ENCODE measurements around the gene MAGEF1. TPM values are rescaled to one million over a fixed set of nuclear protein-coding genes. Genes with fewer than 3 reads are reported as not detected.

The MAGEF1 gene
- total and polyA plus RNA-seq, 2 of the 13 experiments (the other 11 are each of a cell fraction or from before 2014, with no cell fraction given), result 26.0 to 62.4 TPM

- H2AFZ ChIP-seq (ENCODE audit: low read length), result no peak overlapping the region
- intact Hi-C loops (cut with micrococcal nuclease; ENCODE audit: unreplicated experiment), result no loop called here
- no peak overlapping the region for H3K27ac ChIP-seq (ENCODE audit: extremely low read length, insufficient read depth, low read length)
- no peaks in the 10 kb centered on the region for H4K20me1 ChIP-seq (ENCODE audit: insufficient read depth, low read length)
- no peak overlapping the region for H3K9ac ChIP-seq (ENCODE audit: insufficient read depth, low read depth, low read length)
- H3K4me3 ChIP-seq (replicated peaks in 1 of 3; ENCODE audit: insufficient read depth in 1 of 3, low read depth in 2 of 3, low read length in 3 of 3), result no peak overlapping the region
- CTCF ChIA-PET (ENCODE audit: low intra/inter-chr PET ratio, low total read pairs), result no interaction called here
- no peak for FAIRE-seq
- POLR2A ChIA-PET, result no interaction called here
- ATAC-seq, result no peak
- 57% methylated on average over 6 of the region's 12 CpGs for WGBS (ENCODE audit: low lambda C conversion rate)
- DNase-seq (ENCODE audit: low spot score), result no peak
- H3K36me3 ChIP-seq (replicated peaks in 1 of 2; ENCODE audit: control insufficient read depth in 1 of 2, insufficient read depth in 2 of 2, low read length in 2 of 2), result no peaks in the 10 kb centered on the region
- no peaks in the 10 kb centered on the region; a peak in 2 of 5 replicates for H3K27me3 ChIP-seq (ENCODE audit: control insufficient read depth in 1 of 2, insufficient read depth in 2 of 2, low read length in 2 of 2)
- BruUV-seq (replicated peaks), result no TSS peak
- H3K4me2 ChIP-seq (ENCODE audit: low read depth, low read length), result no peak overlapping the region
- H3K4me1 ChIP-seq (ENCODE audit: insufficient read depth, low read length), result peaks cover 11% of the 10 kb centered on the region; the same call in 1 of the 2 replicates
- H3K9me3 ChIP-seq (ENCODE audit: low read length), result no peaks in the 10 kb centered on the region
- in situ Hi-C loops (cut with HindIII; ENCODE audit: extremely low pct_ligation_motif_present, low pct_unique_long_range_greater_than_20kb), result no loop called here
- no peaks in the 10 kb centered on the region for H3K79me2 ChIP-seq (ENCODE audit: insufficient read depth, low read length)
- TF ChIP-seq ZFP37 (CRISPR knock-in tag; IDR thresholded peaks at IDR 0.05; ENCODE audit: borderline replicate concordance) (no peak), ZNF687 (CRISPR knock-in tag; IDR thresholded peaks at IDR 0.05) (no peak), SETDB1 (CRISPR knock-in tag; IDR thresholded peaks at IDR 0.05; ENCODE audit: borderline replicate concordance) (no peak), HES4 (CRISPR knock-in tag; IDR thresholded peaks at IDR 0.05; ENCODE audit: borderline replicate concordance) (no peak), NFATC3 (CRISPR knock-in tag; IDR thresholded peaks at IDR 0.05) (no peak), STAT6 (CRISPR knock-in tag; IDR thresholded peaks at IDR 0.05; ENCODE audit: borderline replicate concordance) (no peak), EZH2 (conservative IDR thresholded peaks at IDR 0.05; ENCODE audit: low read depth, low read length) (no peak), CC2D1A (CRISPR knock-in tag; IDR thresholded peaks at IDR 0.05) (no peak), SRF (IDR thresholded peaks at IDR 0.05; ENCODE audit: low read depth, low read length) (no peak), NFIC (IDR thresholded peaks at IDR 0.05; ENCODE audit: low read length) (no peak), ZNF782 (CRISPR knock-in tag; IDR thresholded peaks at IDR 0.05; ENCODE audit: borderline replicate concordance) (no peak), CAMTA2 (CRISPR knock-in tag; IDR thresholded peaks at IDR 0.05; ENCODE audit: borderline replicate concordance) (no peak), SYNCRIP (IDR thresholded peaks at IDR 0.05; ENCODE audit: insufficient read depth, low read depth, low read length) (no peak)
These were observed 13.4 kb upstream of the MAGEF1 start for GRCh38 chr3:184725176-184725719.
